ENCODE results near the gene MTAP. TPM values are rescaled to one million over a fixed set of nuclear protein-coding genes. Genes with fewer than 3 reads are reported as not detected.

MTAP gene
- total RNA-seq, 1 donor from 2014 or later: 35.2 TPM

GRCh38 chr9:21804331-21804730 lies 1.9 kb downstream of the MTAP start:
- intact Hi-C loops (cut with DNase I): loop anchor here (10.0 kb wide), 1 partner anchor 470 kb away; the partner anchor contains the start of gene KLHL9
- Histone ChIP-seq H3K4me1 (peaks cover 26% of the 10 kb centered on the region), H3K4me3 (no peak overlapping the region)

GRCh38 chr9:21804791-21805190 lies 2.4 kb downstream of the MTAP start:
- intact Hi-C loops (cut with DNase I): loop anchor here (10.0 kb wide), 1 partner anchor 470 kb away; the partner anchor contains the start of gene KLHL9
- no peak for ATAC-seq
- TF ChIP-seq CTCF (IDR thresholded peaks at IDR 0.05): no peak
- peaks cover 10% of the 10 kb centered on the region for H3K36me3 ChIP-seq
- no peak for DNase-seq
- H3K27ac ChIP-seq: no peak overlapping the region
- no peaks in the 10 kb centered on the region for H3K9me3 ChIP-seq
- H3K4me1 ChIP-seq: peaks cover 26% of the 10 kb centered on the region
- no peak overlapping the region for H3K4me3 ChIP-seq
- no peaks in the 10 kb centered on the region for H3K27me3 ChIP-seq (ENCODE audit: low read depth)

More at GRCh38 chr9:21804331-21804730, 1.9 kb downstream of the MTAP start:
- DNase-seq (no peak), ATAC-seq (no peak)
- TF ChIP-seq CTCF (IDR thresholded peaks at IDR 0.05): no peak
- Histone ChIP-seq H3K27ac (no peak overlapping the region), H3K27me3 (ENCODE audit: low read depth) (no peaks in the 10 kb centered on the region), H3K9me3 (no peaks in the 10 kb centered on the region), H3K36me3 (peaks cover 6% of the 10 kb centered on the region)

GRCh38 chr9:21806644-21807043 lies 4.2 kb downstream of the MTAP start:
- Histone ChIP-seq H3K4me3 (no peak overlapping the region), H3K9me3 (no peaks in the 10 kb centered on the region), H3K36me3 (peaks cover 24% of the 10 kb centered on the region), H3K27ac (no peak overlapping the region), H3K27me3 (ENCODE audit: low read depth) (no peaks in the 10 kb centered on the region), H3K4me1 (peaks cover 21% of the 10 kb centered on the region)
- intact Hi-C loops (cut with DNase I): loop anchor here (10.0 kb wide), 1 partner anchor 472 kb away; the partner anchor contains the start of gene KLHL9
- ATAC-seq: no peak
- no peak for DNase-seq
- TF ChIP-seq CTCF (IDR thresholded peaks at IDR 0.05): no peak

- TF ChIP-seq CTCF (IDR thresholded peaks at IDR 0.05): no peak
- peak overlapping the region; percentile 32 for H3K27ac ChIP-seq
- intact Hi-C loops (cut with DNase I): loop anchor here (5.0 to 10.0 kb wide), 2 partner anchors 424 to 642 kb away; no protein-coding TSS in a partner anchor
These were observed 8.0 kb downstream of the MTAP start for GRCh38 chr9:21810388-21810787.

GRCh38 chr9:21810881-21811280 lies 8.4 kb downstream of the MTAP start:
- ATAC-seq: no peak
- peaks cover 19% of the 10 kb centered on the region for H3K4me1 ChIP-seq
- no peak for TF ChIP-seq CTCF (IDR thresholded peaks at IDR 0.05)
- no peak overlapping the region for H3K4me3 ChIP-seq
- intact Hi-C loops (cut with DNase I): loop anchor here (5.0 to 10.0 kb wide), 2 partner anchors 424 to 641 kb away; no protein-coding TSS in a partner anchor
- H3K9me3 ChIP-seq: no peaks in the 10 kb centered on the region
- H3K36me3 ChIP-seq: peaks cover 34% of the 10 kb centered on the region
- H3K27ac ChIP-seq: peak overlapping the region; percentile 32
- no peak for DNase-seq
- no peaks in the 10 kb centered on the region for H3K27me3 ChIP-seq (ENCODE audit: low read depth)

More at GRCh38 chr9:21810388-21810787, 8.0 kb downstream of the MTAP start:
- H3K27me3 ChIP-seq (ENCODE audit: low read depth): no peaks in the 10 kb centered on the region
- ATAC-seq: no peak
- peaks cover 19% of the 10 kb centered on the region for H3K4me1 ChIP-seq
- H3K4me3 ChIP-seq: no peak overlapping the region
- no peaks in the 10 kb centered on the region for H3K9me3 ChIP-seq
- no peak for DNase-seq
- peaks cover 29% of the 10 kb centered on the region for H3K36me3 ChIP-seq

Measured in lower lobe of right lung (tissue), 2 donors.